ENCODE results near the gene FBXW5.

- TF ChIP-seq, protein P1, sequence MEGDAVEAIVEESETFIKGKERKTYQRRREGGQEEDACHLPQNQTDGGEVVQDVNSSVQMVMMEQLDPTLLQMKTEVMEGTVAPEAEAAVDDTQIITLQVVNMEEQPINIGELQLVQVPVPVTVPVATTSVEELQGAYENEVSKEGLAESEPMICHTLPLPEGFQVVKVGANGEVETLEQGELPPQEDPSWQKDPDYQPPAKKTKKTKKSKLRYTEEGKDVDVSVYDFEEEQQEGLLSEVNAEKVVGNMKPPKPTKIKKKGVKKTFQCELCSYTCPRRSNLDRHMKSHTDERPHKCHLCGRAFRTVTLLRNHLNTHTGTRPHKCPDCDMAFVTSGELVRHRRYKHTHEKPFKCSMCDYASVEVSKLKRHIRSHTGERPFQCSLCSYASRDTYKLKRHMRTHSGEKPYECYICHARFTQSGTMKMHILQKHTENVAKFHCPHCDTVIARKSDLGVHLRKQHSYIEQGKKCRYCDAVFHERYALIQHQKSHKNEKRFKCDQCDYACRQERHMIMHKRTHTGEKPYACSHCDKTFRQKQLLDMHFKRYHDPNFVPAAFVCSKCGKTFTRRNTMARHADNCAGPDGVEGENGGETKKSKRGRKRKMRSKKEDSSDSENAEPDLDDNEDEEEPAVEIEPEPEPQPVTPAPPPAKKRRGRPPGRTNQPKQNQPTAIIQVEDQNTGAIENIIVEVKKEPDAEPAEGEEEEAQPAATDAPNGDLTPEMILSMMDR (IDR thresholded peaks at IDR 0.05): peak in 4 of 7 experiments; percentile 29 to 63 (median 44)
- peak; percentile 68 to 81 (median 80) for TF ChIP-seq POLR2A (IDR thresholded peaks at IDR 0.05)
These were observed 5.5 kb upstream of the FBXW5 start for GRCh38 chr9:136949817-136950655.
